Right cardiac atrium (tissue), 5 donors: ENCODE data around the gene TEX53. TPM values are rescaled to one million over a fixed set of nuclear protein-coding genes. Genes with fewer than 3 reads are reported as not detected.
A peak's percentile ranks its signal among the peaks of the same experiment; 100 is the strongest.

ENCODE experiments used
- ATAC-seq, 2 donors: fragments of 200-7000 bp; cut with Tn5 transposase; one replicate each; pipeline versions ENCODE4 v1.8.0 to v1.9.1; 2020; ENCODE audit warnings: moderate library complexity in 2 of 2, mild to moderate bottlenecking in 1 of 2
- DNase-seq, 3 donors: peaks; one replicate each; pipeline ENCODE4 v3.0.0-alpha.2; 2020
- H3K27ac ChIP-seq: one replicate; pipeline ENCODE4 v1.5.1; 2013; ENCODE audit warnings: mild to moderate bottlenecking, low read length, control low read depth, moderate library complexity
- H3K27me3 ChIP-seq: one replicate; pipeline ENCODE4 v1.6.1; 2013; ENCODE audit not compliant: control insufficient read depth, insufficient read depth
- H3K4me1 ChIP-seq: one replicate; pipeline ENCODE4 v1.6.1; 2013; ENCODE audit warnings: low read length; ENCODE audit not compliant: control insufficient read depth, insufficient read depth
- H3K4me3 ChIP-seq: one replicate; pipeline ENCODE4 v1.5.1; 2013; ENCODE audit warnings: low read length, control low read depth
- H3K9me3 ChIP-seq: one replicate; pipeline ENCODE4 v1.6.1; 2013; ENCODE audit warnings: low read length; ENCODE audit not compliant: control insufficient read depth
- WGBS: extraction: QIAGEN DNeasy Blood & Tissue Kit; methylation state at CpG from one replicate; pipeline ENCODE4 v1.1.7; 2013; 5-methylcytosine and 5-hydroxymethylcytosine counted together
- intact Hi-C, 4 donors: fragments of 100-400 bp; cut with DNase I; formaldehyde crosslinking; loops; one replicate each; pipeline versions ENCODE4 v1.11.0 to v1.14.0; 2022 to 2023
- polyA plus RNA-seq: library from polyadenylated mRNA; stranded (reverse); fragments of 200-250 nt; gene quantifications from one replicate; pipeline ENCODE4 v1.2.3, GENCODE V29; 2013
- total RNA-seq, 4 donors: library from RNA; stranded (reverse); fragmentation: NEBNext Ultra II Directional; extraction: Animal tissue kit (Norgen Biotek cat#: 25700); gene quantifications; one replicate each; pipeline ENCODE4 v1.2.1, GENCODE V29; 2021
- donor health status: healthy with polysubstance abuse.
- donor health status: DM: no; HTN: yes; CAD: no.
- donor health status: DM: no; HTN: no; CAD: no.
- donor health status: DM: no; HTN: yes; CAD: no; lungs with severe emphysema.
- donor health status: DM: yes; HTN: yes; CAD: no.

Gene TEX53
- total and polyA plus RNA-seq, 5 donors = not detected

DNA sequence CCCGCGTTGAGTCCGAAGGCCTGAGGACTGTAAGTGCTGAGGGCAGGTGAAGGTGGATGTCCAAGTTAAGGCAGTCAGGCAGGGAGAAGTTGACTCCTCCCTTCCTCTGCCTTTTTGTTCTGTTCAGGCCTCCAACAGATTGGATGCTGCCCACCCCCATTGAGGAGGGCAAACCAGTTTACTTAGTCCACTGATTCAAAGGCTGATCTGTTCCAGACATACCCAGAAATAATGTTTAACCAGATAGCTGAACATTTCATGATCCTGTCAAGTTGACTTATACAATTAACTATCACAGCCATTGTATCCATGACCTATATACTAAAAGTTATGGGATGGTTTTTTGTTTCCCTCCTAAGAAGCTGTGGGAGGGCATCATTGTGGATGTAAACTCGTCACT is 32.7 kb upstream of the TEX53 start:
- H3K4me1 ChIP-seq = no peaks in the 10 kb centered on the region
- no peak overlapping the region for H3K27ac ChIP-seq
- 90% methylated on average over 4 of the region's 4 CpGs for WGBS
- intact Hi-C loops = no loop called here
- H3K9me3 ChIP-seq = no peaks in the 10 kb centered on the region
- ATAC-seq (no peak), DNase-seq (no peak)
- H3K27me3 ChIP-seq = no peaks in the 10 kb centered on the region
- no peak overlapping the region for H3K4me3 ChIP-seq

DNA sequence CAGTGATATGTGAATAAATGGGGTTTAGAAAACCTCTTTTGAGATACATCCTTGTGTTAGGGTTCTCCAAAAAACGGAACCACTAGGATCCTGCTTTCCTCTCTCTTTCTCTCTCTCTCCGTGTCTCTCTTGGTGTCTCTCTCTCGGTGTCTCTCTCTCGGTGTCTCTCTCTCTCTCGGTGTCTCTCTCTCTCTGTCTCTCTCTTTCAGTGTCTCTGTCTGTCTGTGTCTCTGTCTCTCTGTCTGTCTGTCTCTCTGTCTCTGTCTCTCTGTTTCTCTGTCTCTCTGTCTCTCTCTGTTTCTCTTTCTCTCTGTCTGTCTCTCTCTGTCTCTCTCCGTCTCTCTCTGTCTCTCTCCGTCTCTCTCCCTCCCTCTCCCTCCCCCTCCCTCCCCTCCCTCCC is 32.2 kb upstream of the TEX53 start:
- H3K4me1 ChIP-seq = no peaks in the 10 kb centered on the region
- WGBS = 86% methylated on average over 7 of the region's 7 CpGs
- DNase-seq = no peak
- intact Hi-C loops = loop anchor here in 2 of 4 donors (10.0 kb wide), 1 partner anchor 325 kb away; no protein-coding TSS in a partner anchor
- H3K9me3 ChIP-seq = no peaks in the 10 kb centered on the region
- no peak overlapping the region for H3K27ac ChIP-seq
- no peak overlapping the region for H3K4me3 ChIP-seq
- no peaks in the 10 kb centered on the region for H3K27me3 ChIP-seq
- ATAC-seq = no peak

DNA sequence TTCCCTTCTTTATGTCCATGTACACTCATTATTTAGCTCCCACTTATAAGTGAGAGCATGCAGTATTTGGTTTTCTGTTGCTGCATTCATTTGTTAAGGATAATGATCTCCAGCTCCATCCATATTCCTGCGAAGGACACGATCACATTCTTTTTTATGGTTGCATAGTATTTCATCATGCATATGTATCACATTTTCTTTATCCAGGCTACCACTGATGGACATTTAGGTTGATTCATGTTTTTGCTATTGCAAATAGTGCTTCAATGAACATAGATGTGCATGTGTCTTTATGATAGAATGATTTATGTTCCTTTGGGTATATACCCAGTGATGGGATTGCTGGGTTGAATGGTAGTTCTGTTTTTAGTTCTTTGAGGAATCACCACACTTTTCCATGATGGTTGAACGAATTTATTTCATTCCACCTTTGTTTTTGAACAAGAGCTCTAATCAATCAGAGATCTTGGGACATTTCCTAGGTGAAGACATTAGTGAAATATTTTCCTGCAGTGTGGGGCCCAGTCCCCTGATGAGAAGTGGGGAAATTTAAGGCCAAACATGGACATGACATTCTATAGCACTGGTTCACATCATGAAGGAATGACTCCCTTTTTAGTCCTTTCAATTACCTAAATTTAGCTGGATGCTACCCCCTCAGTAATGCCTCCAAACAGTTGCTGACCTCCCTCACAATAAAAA is 31.5 kb upstream of the TEX53 start:
- Histone ChIP-seq H3K27ac (no peak overlapping the region), H3K4me1 (no peaks in the 10 kb centered on the region), H3K27me3 (no peaks in the 10 kb centered on the region), H3K4me3 (no peak overlapping the region), H3K9me3 (no peaks in the 10 kb centered on the region)
- DNase-seq (no peak), ATAC-seq (no peak)
- intact Hi-C loops = loop anchor here in 2 of 4 donors (10.0 kb wide), 1 partner anchor 326 kb away; no protein-coding TSS in a partner anchor
- WGBS = 84% methylated on average over 3 of the region's 3 CpGs

DNA sequence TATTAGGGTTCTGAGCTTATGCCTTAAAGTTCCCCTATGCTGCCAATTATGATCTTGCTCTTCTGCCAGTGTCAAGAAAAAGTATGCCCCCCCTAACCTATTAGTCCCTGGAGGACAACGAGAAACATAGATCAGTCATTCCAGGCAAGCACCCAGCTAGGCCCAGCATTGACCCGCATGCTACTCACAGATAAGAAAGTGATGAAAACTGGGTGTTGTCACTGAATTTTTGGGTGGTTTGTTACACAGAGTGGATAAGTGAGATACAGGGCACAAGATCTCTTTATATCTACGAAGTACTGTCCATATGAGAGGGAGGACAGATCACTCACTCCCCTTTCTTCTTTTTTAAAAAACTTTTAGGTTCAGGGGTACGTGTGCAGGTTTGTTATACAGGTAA is 30.8 kb upstream of the TEX53 start:
- no peaks in the 10 kb centered on the region for H3K27me3 ChIP-seq
- no peak overlapping the region for H3K27ac ChIP-seq
- H3K4me1 ChIP-seq = no peaks in the 10 kb centered on the region
- no peaks in the 10 kb centered on the region for H3K9me3 ChIP-seq
- no peak for ATAC-seq
- intact Hi-C loops = loop anchor here in 2 of 4 donors (10.0 kb wide), 1 partner anchor 326 kb away; no protein-coding TSS in a partner anchor
- WGBS = 77% methylated on average over 4 of the region's 4 CpGs
- no peak overlapping the region for H3K4me3 ChIP-seq
- DNase-seq = no peak

DNA sequence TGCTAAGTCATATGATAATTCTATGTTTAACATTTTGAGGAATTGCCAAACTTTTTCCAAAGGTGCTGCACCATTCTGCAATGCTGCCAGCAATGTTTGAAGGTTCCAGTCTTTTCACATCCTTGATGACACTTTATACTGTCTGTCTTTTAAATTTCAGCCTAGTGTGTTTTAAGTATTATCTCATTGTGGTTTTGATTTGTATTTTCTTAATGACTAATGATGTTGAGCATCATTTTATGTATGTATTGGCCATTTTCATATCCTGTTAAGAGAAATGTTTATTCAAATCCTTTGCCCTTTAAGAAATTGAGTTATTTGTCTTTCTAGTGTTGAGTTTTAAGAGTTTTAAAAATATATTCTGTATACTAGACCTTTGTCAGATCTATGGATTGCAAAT is 29.4 kb upstream of the TEX53 start:
- no peak overlapping the region for H3K27ac ChIP-seq
- no peaks in the 10 kb centered on the region for H3K4me1 ChIP-seq
- intact Hi-C loops = loop anchor here in 2 of 4 donors (10.0 kb wide), 1 partner anchor 328 kb away; no protein-coding TSS in a partner anchor
- no peak overlapping the region for H3K4me3 ChIP-seq
- DNase-seq (no peak), ATAC-seq (no peak)
- no peaks in the 10 kb centered on the region for H3K9me3 ChIP-seq
- no peaks in the 10 kb centered on the region for H3K27me3 ChIP-seq

DNA sequence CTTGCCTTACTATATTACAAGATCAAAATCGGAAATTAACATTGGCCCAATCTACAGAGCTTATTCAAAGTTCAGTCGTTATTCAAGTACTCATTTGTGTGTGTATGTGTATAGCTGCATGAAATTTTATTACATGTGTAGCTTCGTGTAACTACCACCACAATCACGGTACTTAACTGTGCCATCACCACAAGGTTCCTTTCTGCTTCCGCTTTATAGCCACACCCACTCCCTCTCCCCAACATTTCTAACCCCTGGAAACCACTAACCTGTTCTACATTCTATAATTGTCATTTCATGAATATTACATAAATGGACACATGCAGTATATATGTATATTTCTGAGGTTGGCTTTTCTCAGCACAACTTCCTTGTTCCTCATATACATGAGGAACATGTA is 28.3 kb upstream of the TEX53 start:
- DNase-seq (no peak), ATAC-seq (no peak)
- no peaks in the 10 kb centered on the region for H3K9me3 ChIP-seq
- WGBS = 80% methylated on average over 5 of the region's 5 CpGs
- H3K27me3 ChIP-seq = no peaks in the 10 kb centered on the region
- H3K4me1 ChIP-seq = no peaks in the 10 kb centered on the region
- H3K4me3 ChIP-seq = no peak overlapping the region
- no peak overlapping the region for H3K27ac ChIP-seq
- intact Hi-C loops = loop anchor here in 2 of 4 donors (10.0 kb wide), 1 partner anchor 329 kb away; no protein-coding TSS in a partner anchor

DNA sequence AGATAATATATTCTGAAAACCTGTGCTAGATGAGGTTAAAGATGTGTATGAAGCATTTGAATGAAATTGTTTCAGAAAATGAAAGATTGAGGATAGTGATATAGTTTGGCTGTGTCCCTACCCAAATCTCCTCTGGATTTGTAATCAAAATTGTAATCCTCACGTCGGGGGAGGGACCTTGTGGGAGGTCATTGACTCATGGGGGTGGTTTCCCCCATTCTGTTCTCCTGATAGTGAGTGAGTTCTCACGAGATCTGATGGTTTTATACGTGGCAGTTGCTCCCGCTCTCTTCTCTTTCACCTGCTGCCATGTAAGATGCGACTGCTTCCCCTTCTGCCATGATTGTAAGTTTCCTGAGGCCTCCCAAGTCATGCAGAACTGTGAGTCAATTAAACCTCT is 26.4 kb upstream of the TEX53 start:
- WGBS = 73% methylated on average over 6 of the region's 6 CpGs

DNA sequence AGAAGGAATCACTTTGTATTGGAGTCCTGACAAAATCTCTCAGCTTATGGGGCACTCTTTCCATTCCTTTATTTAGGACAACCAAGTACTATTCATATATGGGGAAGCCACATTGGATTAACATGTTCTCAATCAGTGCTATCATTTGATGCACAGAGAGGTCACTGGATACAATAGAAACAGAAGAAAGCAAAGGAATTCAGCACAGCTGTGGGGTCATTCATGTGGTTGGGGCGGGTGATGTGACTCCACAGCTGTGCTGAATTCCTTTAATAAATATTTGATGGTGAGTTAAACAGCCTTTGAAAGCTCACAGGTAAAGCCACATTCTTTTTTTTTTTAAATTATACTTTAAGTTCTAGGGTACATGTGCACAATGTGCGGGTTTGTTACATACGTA is 25.2 kb upstream of the TEX53 start:
- ATAC-seq (no peak), DNase-seq (no peak)
- Histone ChIP-seq H3K4me1 (no peaks in the 10 kb centered on the region), H3K27me3 (no peaks in the 10 kb centered on the region), H3K4me3 (no peak overlapping the region), H3K27ac (no peak overlapping the region), H3K9me3 (no peaks in the 10 kb centered on the region)
- intact Hi-C loops = loop anchor here in 2 of 4 donors (10.0 kb wide), 1 partner anchor 332 kb away; no protein-coding TSS in a partner anchor
- 83% methylated on average over 3 of the region's 3 CpGs for WGBS

More for the DNA sequence above, 26.4 kb upstream of the TEX53 start:
- H3K27me3 ChIP-seq = no peaks in the 10 kb centered on the region
- no peak for ATAC-seq
- no peak overlapping the region for H3K4me3 ChIP-seq
- DNase-seq = no peak
- intact Hi-C loops = loop anchor here in 2 of 4 donors (10.0 kb wide), 1 partner anchor 331 kb away; no protein-coding TSS in a partner anchor
- H3K27ac ChIP-seq = no peak overlapping the region
- H3K9me3 ChIP-seq = no peaks in the 10 kb centered on the region
- no peaks in the 10 kb centered on the region for H3K4me1 ChIP-seq

DNA sequence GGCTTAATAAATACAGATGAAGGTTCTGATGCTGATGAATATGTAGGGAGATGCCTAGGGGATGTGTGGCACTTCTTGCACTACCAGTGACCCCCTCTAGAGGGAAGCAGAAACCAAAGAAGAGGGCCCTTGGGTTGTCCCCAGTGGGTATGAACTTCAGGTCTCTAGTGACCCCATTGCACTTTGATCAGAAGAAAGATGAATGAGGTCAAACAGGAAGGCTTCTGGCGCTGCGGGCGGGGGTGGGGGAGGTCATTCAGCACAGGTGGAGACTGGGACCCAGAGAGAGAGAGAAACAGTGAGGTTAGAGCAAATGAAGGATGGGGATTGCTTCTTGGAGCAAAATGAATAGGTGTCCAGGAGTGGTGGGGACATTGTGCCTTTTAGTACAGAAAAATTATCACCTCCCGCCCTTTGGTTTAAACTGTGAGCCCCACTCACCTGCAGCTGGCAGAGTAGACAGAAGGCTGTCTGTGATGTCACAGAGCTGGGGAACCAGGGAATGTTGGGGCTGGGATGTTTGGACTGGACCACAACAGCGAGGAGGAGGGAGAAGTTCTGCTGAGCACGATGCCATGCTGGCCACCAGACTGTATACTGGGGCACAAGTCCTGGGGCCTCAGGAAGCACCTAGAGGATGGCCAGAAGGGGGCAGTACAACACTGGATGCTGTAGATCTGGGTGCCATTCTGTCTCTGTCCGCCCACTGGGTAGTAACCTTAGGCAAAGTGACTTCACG is 24.2 kb upstream of the TEX53 start, which contains the start of gene TEX48:
Gene TEX48 (minus strand): TSS at position 599 of the 739 bp plus-strand sequence. CDS start 10,469 bp downstream, outside the sequence.
- Histone ChIP-seq H3K9me3 (no peaks in the 10 kb centered on the region), H3K4me3 (no peak within 1 kb of the TSS), H3K4me1 (no peaks in the 10 kb centered on the region), H3K27ac (no peak within 1 kb of the TSS), H3K27me3 (no peaks in the 10 kb centered on the region)
- intact Hi-C loops = loop anchor here in 2 of 4 donors (10.0 kb wide), 1 partner anchor 333 kb away; no protein-coding TSS in a partner anchor
- WGBS = 66% methylated on average over 8 of the region's 8 CpGs
- DNase-seq = peak; percentile 45 to 68 (median 64)
- peak; percentile 62 to 65 for ATAC-seq

DNA sequence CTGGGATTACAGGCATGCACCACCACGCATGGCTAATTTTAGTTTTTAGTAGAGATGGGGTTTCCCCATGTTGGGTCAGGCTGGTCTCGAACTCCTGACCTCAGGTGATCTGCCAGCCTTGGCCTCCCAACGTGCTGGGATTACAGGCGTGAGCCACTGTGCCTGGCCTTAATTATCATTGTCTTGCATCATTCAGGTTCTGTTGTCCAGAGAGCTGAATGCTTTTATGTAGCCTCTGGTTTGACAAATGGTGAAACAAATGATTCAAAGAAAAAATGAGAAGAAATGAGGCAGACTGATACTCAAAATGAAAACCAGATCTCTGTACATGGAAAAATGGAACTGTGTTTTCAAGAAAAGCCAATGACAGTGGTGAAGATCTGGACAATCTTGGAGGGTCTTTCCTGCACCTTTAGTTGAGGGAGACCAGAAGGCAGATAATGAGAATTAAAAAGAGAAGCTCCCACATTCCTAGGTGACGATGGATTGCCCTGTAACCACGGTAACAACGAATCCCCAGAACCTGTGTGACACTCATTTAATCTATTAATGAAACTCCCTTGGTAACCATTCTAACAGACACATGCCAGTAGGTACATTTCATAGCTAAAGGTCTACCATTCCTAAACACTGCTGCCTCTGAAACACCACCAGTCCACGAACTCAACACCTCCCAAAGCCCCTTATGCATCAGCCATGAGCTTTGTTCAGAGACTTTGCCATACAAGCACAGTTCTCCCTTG is 22.8 kb upstream of the TEX53 start:
- Histone ChIP-seq H3K4me3 (no peak overlapping the region), H3K27me3 (no peaks in the 10 kb centered on the region), H3K27ac (no peak overlapping the region), H3K9me3 (no peaks in the 10 kb centered on the region), H3K4me1 (no peaks in the 10 kb centered on the region)
- ATAC-seq (no peak), DNase-seq (no peak)
- 78% methylated on average over 8 of the region's 8 CpGs for WGBS
- intact Hi-C loops = loop anchor here in 2 of 4 donors (10.0 kb wide), 1 partner anchor 334 kb away; no protein-coding TSS in a partner anchor
